T-helper 2 cell treated with Interferon-gamma antibody and Interleukin-4, amounts not matched to agents 100 ng/mL and 5 ng/mL, for 36 hours (primary cell): ENCODE measurements around the gene MVD. TPM values are rescaled to one million over a fixed set of nuclear protein-coding genes. Genes with fewer than 3 reads are reported as not detected.
"Not testable (repeated sequence)": the region's sequence is repeated elsewhere in the genome, so short reads cannot be mapped to it uniquely, and the experiment has no call there.

Experiments used
- intact Hi-C: fragments of 100-400 bp; cut with micrococcal nuclease; formaldehyde crosslinking; loops from one replicate; pipeline ENCODE4 v1.15.1; 2023
- total RNA-seq: library from RNA; stranded (reverse); gene quantifications from 2 replicates; pipeline ENCODE4 v1.2.3, GENCODE V29; 2022

Gene MVD
- total RNA-seq, 1 donor from 2014 or later: 65.6 TPM

- intact Hi-C loops: no loop called here
Measured at GRCh38 chr16:88613293-88613692, 49.6 kb downstream of the MVD start.

GRCh38 chr16:88610909-88611812 is 51.7 kb downstream of the MVD start:
- intact Hi-C loops: no loop called here

GRCh38 chr16:88610080-88610479 is 52.8 kb downstream of the MVD start:
- intact Hi-C loops: no loop called here

GRCh38 chr16:88609426-88609825 is 53.5 kb downstream of the MVD start:
- intact Hi-C loops: not testable (repeated sequence)

- intact Hi-C loops: no loop called here
Measured at GRCh38 chr16:88608076-88608475, 54.8 kb downstream of the MVD start.

GRCh38 chr16:88606148-88606757 is 56.6 kb downstream of the MVD start:
- intact Hi-C loops: no loop called here

- intact Hi-C loops: no loop called here
Measured at GRCh38 chr16:88605186-88606147, 57.4 kb downstream of the MVD start.

GRCh38 chr16:88602091-88602490 is 60.8 kb downstream of the MVD start:
- intact Hi-C loops: no loop called here

Other genes with a start within 250 kb of the MVD start
- gene ZFPM1, start 209.8 kb downstream of the MVD start, total RNA-seq: 10.8 and 11.5 TPM in 2 replicates
- gene ZC3H18, start 92.7 kb downstream of the MVD start, total RNA-seq: 96.7 and 103 TPM in 2 replicates
- 0.25 TPM in 1 of 2 replicates, not detected in the other for gene IL17C, start 24.5 kb downstream of the MVD start, total RNA-seq
- gene CYBA, start 12.0 kb downstream of the MVD start, total RNA-seq: 436 and 456 TPM in 2 replicates
- gene SNAI3, start 23.4 kb upstream of the MVD start, total RNA-seq: 7.2 and 8.1 TPM in 2 replicates
- 120 and 126 TPM in 2 replicates for gene RNF166, start 43.3 kb upstream of the MVD start, total RNA-seq
- 28.1 and 30.5 TPM in 2 replicates for gene CTU2, start 43.4 kb upstream of the MVD start, total RNA-seq
- 289 and 306 TPM in 2 replicates for gene PIEZO1, start 122.1 kb upstream of the MVD start, total RNA-seq
- gene CDT1, start 140.7 kb upstream of the MVD start, total RNA-seq: 92.7 and 95.3 TPM in 2 replicates
- gene APRT, start 148.8 kb upstream of the MVD start, total RNA-seq: 183 and 196 TPM in 2 replicates
- 38.9 and 41.0 TPM in 2 replicates for gene GALNS, start 193.9 kb upstream of the MVD start, total RNA-seq
- gene TRAPPC2L, start 194.0 kb upstream of the MVD start, total RNA-seq: 59.8 and 60.1 TPM in 2 replicates
- gene PABPN1L, start 203.6 kb upstream of the MVD start, total RNA-seq: not detected in 2 replicates